DND-41 (cell line): Measurements from ENCODE around the gene OSBPL5.

ENCODE experiments used
- EZH2 ChIP-seq: IDR thresholded peaks from 3 replicates; pipeline ENCODE4 v1.6.1; 2012; ENCODE audit warnings: borderline replicate concordance, low read depth, mild to moderate bottlenecking, moderate library complexity, low read length, inconsistent platforms; ENCODE audit not compliant: severe bottlenecking
- TF ChIP-seq, protein P1 (sequence below): IDR thresholded peaks from 2 replicates; pipeline ENCODE4 v1.5.1; 2012; ENCODE audit warnings: borderline replicate concordance, low read length, moderate library complexity, mild to moderate bottlenecking; ENCODE audit not compliant: poor library complexity, severe bottlenecking; ENCODE audit errors: extremely low read depth

- TF ChIP-seq, protein P1, sequence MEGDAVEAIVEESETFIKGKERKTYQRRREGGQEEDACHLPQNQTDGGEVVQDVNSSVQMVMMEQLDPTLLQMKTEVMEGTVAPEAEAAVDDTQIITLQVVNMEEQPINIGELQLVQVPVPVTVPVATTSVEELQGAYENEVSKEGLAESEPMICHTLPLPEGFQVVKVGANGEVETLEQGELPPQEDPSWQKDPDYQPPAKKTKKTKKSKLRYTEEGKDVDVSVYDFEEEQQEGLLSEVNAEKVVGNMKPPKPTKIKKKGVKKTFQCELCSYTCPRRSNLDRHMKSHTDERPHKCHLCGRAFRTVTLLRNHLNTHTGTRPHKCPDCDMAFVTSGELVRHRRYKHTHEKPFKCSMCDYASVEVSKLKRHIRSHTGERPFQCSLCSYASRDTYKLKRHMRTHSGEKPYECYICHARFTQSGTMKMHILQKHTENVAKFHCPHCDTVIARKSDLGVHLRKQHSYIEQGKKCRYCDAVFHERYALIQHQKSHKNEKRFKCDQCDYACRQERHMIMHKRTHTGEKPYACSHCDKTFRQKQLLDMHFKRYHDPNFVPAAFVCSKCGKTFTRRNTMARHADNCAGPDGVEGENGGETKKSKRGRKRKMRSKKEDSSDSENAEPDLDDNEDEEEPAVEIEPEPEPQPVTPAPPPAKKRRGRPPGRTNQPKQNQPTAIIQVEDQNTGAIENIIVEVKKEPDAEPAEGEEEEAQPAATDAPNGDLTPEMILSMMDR: peak; percentile 38
- TF ChIP-seq EZH2: no peak
Observed at GRCh38 chr11:3170044-3170755, 5.1 kb upstream of the OSBPL5 start.
